HepG2 (cell line): ENCODE data around the gene SH2D6. TPM values are rescaled to one million over a fixed set of nuclear protein-coding genes. Genes with fewer than 3 reads are reported as not detected.
A peak's percentile ranks its signal among the peaks of the same experiment; 100 is the strongest.

Source experiments
- ARID3A ChIP-seq: IDR thresholded peaks from 2 replicates; pipeline ENCODE4 v1.6.1; 2012; ENCODE audit warnings: low read depth, low read length, improper control_type of control experiment
- BORCS8-MEF2B ChIP-seq: sonication (generic); formaldehyde crosslinking; IDR thresholded peaks from 2 replicates; pipeline ENCODE4 v1.8.0; 2022; ENCODE audit warnings: mild to moderate bottlenecking, missing genetic modification reagents
- HOXA9 ChIP-seq: sonication (generic); formaldehyde crosslinking; IDR thresholded peaks from 2 replicates; pipeline ENCODE4 v1.8.1; 2022; ENCODE audit warnings: missing genetic modification reagents, mild to moderate bottlenecking, moderate library complexity, borderline replicate concordance
- PAX8 ChIP-seq: sonication (generic); formaldehyde crosslinking; IDR thresholded peaks from 2 replicates; pipeline ENCODE4 v1.8.0; 2022; ENCODE audit warnings: mild to moderate bottlenecking, missing genetic modification reagents, borderline replicate concordance
- PRDM4 ChIP-seq: sonication (generic); formaldehyde crosslinking; IDR thresholded peaks from 2 replicates; pipeline ENCODE4 v1.9.0; 2021; ENCODE audit warnings: missing genetic modification reagents, borderline replicate concordance
- REXO4 ChIP-seq: sonication (generic); formaldehyde crosslinking; IDR thresholded peaks from 2 replicates; pipeline ENCODE4 v1.8.0; 2022; ENCODE audit warnings: missing genetic modification reagents, mild to moderate bottlenecking, borderline replicate concordance
- UBTF ChIP-seq: sonication (generic); formaldehyde crosslinking; IDR thresholded peaks from 2 replicates; pipeline ENCODE4 v1.4.0; 2020; ENCODE audit warnings: mild to moderate bottlenecking, missing genetic modification reagents
- ZNF136 ChIP-seq: sonication (generic); formaldehyde crosslinking; IDR thresholded peaks from 2 replicates; pipeline ENCODE4 v1.8.1; 2022; ENCODE audit warnings: low read depth, mild to moderate bottlenecking, moderate library complexity, missing genetic modification reagents
- ZNF251 ChIP-seq: sonication (generic); formaldehyde crosslinking; IDR thresholded peaks from 2 replicates; pipeline ENCODE4 v1.9.0; 2021; ENCODE audit warnings: mild to moderate bottlenecking, missing genetic modification reagents
- ZNF318 ChIP-seq: sonication (generic); formaldehyde crosslinking; IDR thresholded peaks from 2 replicates; pipeline ENCODE4 v1.4.0; 2020; ENCODE audit warnings: mild to moderate bottlenecking, missing genetic modification reagents
- ZNF333 ChIP-seq: sonication (generic); formaldehyde crosslinking; IDR thresholded peaks from 2 replicates; pipeline ENCODE4 v1.4.0; 2020; ENCODE audit warnings: mild to moderate bottlenecking, missing genetic modification reagents, borderline replicate concordance
- ZZZ3 ChIP-seq: sonication (generic); formaldehyde crosslinking; IDR thresholded peaks from 2 replicates; pipeline ENCODE4 v1.4.0; 2020; ENCODE audit warnings: missing genetic modification reagents, mild to moderate bottlenecking, borderline replicate concordance
- polyA plus RNA-seq, 8 experiments: library from polyadenylated mRNA; depleted of rRNA in 3 of 8; stranded (reverse) in 7 of 8; unstranded in 1 of 8; fragments of >200 nt; fragmentation: Illumina TruSeq in 4 of 8; extraction: Trizol in 4 of 8; gene quantifications; 2 replicates each; pipeline versions ENCODE4 v1.2.1 to v1.2.3, GENCODE V29; 2011 to 2016; ENCODE audit warnings: low read depth in 4 of 8, missing spikeins in 1 of 8, mixed read lengths in 1 of 8; ENCODE audit not compliant: insufficient read depth in 1 of 8
- total RNA-seq, 5 experiments: library from RNA; depleted of rRNA; stranded (reverse); fragments of >200 nt; fragmentation: Illumina TruSeq; extraction: Trizol; gene quantifications; 2 replicates each; pipeline ENCODE4 v1.2.3, GENCODE V29; 2016; ENCODE audit warnings: low read depth in 1 of 5

SH2D6 gene
- total and polyA plus RNA-seq, 2 of the 13 experiments (the other 11 are each of a cell fraction or from before 2014, with no cell fraction given): 0.11 to 0.26 TPM

GRCh38 chr2:85470850-85471800 is 52.6 kb downstream of the SH2D6 start (continued):
- TF ChIP-seq PRDM4: no peak
- no peak for TF ChIP-seq HOXA9 (CRISPR knock-in tag)
- TF ChIP-seq ARID3A: peak; percentile 77; the same call in 1 of the 2 replicates
- TF ChIP-seq ZNF251: no peak
- TF ChIP-seq ZNF318 (CRISPR knock-in tag): no peak
- TF ChIP-seq PAX8 (CRISPR knock-in tag): no peak
- TF ChIP-seq BORCS8-MEF2B: no peak
- no peak for TF ChIP-seq ZNF136
- TF ChIP-seq UBTF (CRISPR knock-in tag): no peak
- no peak for TF ChIP-seq ZZZ3 (CRISPR knock-in tag)
- TF ChIP-seq ZNF333 (CRISPR knock-in tag): no peak
- TF ChIP-seq REXO4 (CRISPR knock-in tag): no peak
